NCI-H1436 treated with DMSO at 0.1 percent for 48 hours (cell line): ENCODE data around the gene CSGALNACT2.

Experiments
- DNase-seq: peaks from one replicate; lab custom pipeline; 2025; lab: John Stamatoyannopoulos, UW

CSGALNACT2 gene

DNA sequence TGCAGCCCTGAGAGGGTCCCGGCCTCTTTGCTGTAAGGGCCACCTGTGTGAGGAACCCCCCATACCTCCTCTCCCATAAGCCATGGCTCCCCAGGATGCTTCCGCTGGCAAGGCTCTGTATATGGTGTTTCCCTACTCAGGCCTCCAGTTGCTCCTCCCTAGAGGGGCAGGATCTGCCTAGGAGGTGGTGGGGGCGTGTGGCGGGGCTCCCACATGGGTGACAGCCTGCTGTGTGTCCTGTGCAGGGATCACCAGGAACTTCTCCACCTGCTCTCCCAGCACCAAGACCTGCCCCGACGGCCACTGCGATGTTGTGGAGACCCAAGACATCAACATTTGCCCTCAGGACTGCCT lies 25.7 kb upstream of the CSGALNACT2 start:
- DNase-seq = no peak

DNA sequence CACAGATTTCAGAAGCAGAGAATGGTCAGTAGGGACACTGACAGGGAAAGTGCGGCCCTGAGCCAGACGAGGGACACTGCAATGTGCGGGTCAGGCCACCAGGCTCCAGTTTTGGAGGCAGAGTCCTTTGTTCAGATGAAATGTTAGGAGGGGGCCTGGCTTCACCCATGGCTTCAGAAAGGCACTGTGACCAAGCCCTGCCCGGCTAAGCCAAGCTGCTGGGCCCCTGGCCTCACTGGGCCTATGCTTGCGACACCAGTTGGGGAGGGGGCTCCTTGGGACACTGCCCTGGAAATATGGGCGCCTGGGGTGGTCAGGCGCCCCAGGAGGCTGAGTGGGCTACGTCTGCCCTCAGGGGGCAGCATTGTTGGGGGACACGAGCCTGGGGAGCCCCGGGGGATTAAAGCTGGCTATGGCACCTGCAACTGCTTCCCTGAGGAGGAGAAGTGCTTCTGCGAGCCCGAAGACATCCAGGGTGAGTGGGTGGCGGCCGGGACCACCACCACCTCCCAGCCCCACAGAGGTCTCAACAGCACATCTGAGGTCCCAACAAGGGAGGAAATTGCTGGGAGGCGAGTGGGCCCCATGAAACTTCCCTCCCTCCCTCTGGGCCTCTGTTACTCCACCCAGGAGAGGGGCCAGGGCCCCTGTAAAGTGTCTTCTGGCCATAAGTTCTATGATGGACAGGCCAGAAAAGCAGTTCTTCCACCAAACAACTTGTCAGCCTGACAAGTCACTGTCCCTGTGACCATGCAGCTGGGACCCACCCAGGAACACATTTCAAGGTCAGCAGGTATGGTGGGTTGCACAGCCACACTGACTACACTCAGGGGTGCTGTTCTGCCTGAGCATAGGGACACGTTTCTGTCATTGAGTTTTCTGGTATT lies 24.8 kb upstream of the CSGALNACT2 start:
- no peak for DNase-seq

DNA sequence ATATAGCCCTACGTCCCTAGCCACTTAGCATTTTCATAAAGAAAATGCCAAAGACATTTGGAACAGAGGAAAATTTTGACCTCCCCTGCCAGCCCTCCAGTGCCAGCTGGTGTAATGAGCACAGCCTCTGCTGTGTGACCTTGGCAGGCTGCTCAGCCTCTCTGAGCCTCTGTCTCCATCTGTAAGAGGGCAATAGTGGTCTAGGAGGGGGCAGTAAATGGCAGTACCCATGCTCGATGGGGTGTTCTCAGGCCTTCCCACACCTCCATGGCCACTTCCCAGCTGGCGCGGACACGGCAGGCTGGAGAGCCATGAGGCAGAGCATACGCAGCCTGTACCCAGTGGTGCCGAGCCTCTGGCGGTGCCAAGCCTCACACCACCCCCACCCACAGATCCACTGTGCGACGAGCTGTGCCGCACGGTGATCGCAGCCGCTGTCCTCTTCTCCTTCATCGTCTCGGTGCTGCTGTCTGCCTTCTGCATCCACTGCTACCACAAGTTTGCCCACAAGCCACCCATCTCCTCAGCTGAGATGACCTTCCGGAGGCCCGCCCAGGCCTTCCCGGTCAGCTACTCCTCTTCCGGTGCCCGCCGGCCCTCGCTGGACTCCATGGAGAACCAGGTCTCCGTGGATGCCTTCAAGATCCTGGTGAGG lies 24.0 kb upstream of the CSGALNACT2 start:
- no peak for DNase-seq

DNA sequence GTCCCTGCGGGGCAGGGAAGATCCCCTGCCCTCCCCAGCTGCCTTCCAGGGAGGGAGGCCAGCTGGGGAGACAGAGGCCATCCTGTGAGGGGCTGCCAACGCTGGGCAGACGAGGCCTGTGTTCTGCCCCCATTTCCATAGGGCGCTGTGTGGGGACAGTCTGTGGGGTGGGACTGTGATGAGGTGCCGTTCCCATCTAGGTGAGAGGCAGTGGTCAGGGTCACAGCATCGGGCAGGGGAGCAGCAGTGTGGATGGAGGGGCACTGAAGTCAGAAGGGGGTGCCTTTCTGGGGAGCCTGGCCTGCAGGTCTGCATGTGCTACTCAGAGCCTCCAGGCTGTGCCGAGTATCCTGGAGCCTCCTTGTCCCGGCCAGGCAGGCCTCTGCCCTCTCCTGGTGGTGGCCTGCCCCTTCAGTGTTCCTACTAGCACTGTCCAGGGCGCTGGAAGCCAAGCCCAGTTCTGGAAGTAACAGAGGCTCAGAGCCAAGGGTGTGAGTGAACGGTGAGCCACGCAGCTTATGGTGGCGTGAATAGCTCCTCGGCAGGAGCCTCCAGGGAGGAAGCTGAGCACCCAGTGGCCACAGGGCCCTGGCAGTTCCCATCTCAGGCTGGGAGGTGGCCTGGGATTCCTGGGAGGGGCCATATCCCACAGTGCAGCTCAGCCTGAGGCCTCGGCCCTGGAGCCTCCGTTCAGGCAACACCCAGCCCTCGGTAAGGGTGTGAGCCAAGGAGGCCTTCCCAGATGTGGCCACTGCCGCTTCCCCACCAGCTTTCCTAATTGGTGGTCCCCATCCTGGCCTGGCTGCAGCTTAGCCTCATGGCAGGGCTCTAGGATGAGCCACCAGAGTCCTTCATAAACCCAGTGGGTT lies 23.3 kb upstream of the CSGALNACT2 start:
- no peak for DNase-seq

DNA sequence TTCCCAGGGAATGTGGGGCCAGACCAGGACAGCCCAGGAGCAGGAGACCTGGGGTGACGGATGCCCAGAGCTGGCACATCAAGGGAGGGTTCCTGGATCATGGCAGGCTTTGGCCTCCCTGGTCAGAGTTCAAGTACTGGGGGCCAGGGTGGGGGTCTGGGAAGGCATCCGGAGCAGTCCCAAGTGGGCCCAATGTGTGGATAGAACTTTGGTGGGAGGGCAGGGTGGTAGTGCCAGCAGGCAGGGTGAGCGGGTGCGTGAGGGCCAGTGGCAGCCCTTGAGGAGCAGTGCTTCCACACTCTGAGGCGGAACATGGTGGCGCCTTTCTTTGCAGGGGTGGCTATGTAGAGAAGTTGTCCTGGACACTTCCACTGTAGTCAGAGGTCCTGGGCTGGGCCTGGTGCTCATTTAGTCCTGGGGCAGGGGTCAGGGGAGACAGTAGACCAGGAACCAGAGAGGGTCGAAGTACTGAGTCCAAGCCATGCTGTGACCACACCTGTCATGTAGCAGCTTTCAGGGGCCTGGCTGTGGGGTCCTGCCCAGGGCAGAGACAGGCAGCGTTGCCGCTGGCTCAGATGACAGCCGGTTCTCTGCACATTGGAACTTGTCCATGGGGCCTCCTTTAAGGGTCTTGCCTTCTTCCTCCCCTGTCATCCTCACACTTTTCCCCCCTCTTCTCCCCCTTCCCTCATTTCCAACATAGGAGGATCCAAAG lies 22.2 kb upstream of the CSGALNACT2 start:
- no peak for DNase-seq

DNA sequence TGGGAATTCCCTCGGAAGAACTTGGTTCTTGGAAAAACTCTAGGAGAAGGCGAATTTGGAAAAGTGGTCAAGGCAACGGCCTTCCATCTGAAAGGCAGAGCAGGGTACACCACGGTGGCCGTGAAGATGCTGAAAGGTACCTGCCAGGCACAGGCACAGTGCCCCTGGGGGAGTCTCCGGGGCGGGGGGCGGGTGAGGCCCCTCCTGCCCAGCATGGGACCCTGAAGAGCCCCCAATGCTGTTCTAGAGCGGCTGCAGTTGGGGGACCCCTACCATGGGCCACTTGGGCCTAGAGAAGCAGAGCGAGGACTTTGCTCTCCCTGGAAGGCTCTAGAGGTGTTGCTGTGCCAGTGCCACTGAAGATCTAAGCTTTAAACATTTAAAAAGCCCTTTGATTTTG lies 21.6 kb upstream of the CSGALNACT2 start:
- no peak for DNase-seq

DNA sequence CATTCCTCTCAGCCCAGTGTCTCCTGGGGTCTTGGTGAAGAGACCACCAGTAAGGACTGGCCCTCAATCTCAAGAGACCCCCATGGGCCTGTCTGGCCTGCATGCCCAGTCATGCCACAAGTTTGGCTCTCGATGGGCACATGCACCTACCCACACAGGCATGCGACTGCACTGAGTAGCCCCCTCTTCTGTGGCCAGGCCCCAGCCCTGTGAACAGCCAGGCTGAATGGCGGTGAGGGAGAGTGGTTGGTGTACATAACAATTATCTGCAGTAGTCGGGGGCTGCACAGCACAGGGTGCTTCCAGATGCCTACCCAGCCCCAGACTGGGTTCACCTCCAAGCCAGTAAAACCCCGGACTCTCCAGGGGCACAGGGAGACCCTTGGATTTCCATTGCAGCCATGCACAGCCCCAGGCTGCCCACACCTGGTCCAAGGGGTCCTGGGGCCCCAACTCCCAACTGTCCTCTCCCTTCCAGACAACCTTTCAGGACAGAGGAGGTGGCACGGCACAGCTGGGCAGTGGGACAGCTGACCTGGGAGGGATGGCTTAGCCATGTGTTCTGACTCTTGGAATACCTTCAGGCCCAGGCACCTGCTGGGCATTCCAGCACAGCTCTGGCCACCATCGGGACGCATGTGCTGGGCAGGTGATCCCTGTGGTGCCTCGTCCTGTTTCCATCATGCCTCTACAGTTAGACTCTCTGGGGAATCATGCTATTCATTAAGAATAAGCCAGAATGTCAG lies 21.0 kb upstream of the CSGALNACT2 start:
- no peak for DNase-seq

DNA sequence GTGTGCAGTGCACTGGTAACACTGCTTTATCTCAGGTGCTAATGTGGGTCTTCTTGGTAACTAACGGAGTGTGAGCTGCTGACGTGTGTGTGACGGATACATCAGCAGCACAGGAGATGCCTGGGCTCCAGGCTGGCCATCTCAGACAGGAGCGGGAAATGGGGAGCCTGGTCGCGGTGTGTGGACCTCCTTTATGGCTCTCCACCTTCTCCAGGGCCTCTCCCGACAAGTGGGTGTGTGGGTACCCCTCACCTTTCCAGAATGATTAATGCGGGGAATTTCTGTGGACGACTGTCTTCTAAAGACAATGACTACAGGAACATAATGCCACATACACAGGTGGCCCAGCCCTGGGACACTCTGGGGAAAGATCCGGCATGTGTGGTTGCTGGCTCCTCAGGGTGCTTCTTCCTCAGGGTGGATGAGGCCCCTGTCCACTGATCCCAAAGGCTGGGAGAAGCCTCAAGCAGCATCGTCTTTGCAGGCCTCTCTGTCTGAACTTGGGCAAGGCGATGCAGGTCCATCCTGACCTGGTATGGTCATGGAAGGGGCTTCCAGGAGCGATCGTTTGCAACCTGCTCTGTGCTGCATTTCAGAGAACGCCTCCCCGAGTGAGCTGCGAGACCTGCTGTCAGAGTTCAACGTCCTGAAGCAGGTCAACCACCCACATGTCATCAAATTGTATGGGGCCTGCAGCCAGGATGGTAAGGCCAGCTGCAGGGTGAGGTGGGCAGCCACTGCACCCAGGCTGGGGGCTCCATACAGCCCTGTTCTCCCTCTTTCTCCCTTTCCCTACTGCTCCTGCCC lies 20.3 kb upstream of the CSGALNACT2 start:
- DNase-seq = no peak

DNA sequence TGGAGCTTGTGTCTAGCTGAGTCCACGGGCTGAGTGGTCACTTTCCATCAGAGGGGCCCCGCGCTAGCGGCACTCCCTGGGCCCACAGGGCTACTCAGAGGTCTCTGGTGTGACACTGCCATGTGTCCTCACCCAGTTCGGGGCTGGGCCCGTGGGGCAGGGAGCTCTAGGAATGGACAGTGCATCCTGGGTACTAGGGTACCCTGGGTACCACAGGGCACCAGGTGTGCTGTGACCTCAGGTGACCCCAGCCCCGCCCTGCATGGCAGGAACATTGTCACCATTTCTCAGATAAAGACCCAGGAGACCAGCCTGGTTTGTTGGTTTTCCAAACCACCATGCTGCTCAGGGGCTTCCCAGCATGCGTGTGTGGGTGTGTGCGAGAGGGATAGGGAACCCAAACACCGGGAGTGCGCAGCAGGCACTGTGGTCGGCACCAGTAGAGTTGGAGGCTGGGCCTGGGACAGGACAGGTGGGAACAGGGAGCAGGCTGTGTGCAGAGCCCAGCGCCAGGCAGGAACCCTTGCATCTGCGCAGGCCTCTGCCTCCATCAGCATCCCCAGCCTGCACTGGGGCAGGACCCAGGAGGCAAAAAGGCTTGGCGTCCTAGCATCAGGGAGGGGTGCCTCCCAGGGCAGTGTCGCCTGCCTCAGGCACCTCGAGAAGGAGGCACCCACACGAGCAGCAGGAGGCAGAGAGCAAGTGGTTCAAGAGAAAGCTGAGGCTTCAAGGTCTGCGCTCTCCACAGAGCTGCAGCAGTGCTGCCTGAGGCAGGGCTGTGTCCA lies 19.4 kb upstream of the CSGALNACT2 start:
- DNase-seq = no peak

DNA sequence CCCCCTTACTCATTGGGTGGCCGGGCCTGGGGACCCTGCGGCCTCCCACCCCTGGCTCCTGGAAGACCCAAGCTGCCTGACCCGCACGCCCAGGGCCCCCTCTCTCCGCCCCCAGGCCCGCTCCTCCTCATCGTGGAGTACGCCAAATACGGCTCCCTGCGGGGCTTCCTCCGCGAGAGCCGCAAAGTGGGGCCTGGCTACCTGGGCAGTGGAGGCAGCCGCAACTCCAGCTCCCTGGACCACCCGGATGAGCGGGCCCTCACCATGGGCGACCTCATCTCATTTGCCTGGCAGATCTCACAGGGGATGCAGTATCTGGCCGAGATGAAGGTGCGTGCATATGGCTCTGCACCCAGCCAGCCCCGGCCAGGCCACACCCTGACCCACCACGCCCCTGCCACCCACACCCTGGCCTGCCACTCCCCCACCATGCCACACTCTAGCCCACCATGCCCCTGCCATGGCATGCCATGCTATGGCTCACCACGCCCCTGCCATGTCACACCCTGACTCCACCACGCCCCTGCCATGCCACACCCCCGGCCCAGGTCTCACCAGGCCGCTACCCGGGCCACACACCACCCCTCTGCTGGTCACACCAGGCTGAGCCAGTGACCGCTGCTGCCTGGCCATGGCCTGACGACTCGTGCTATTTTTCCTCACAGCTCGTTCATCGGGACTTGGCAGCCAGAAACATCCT lies 18.7 kb upstream of the CSGALNACT2 start:
- DNase-seq = no peak

DNA sequence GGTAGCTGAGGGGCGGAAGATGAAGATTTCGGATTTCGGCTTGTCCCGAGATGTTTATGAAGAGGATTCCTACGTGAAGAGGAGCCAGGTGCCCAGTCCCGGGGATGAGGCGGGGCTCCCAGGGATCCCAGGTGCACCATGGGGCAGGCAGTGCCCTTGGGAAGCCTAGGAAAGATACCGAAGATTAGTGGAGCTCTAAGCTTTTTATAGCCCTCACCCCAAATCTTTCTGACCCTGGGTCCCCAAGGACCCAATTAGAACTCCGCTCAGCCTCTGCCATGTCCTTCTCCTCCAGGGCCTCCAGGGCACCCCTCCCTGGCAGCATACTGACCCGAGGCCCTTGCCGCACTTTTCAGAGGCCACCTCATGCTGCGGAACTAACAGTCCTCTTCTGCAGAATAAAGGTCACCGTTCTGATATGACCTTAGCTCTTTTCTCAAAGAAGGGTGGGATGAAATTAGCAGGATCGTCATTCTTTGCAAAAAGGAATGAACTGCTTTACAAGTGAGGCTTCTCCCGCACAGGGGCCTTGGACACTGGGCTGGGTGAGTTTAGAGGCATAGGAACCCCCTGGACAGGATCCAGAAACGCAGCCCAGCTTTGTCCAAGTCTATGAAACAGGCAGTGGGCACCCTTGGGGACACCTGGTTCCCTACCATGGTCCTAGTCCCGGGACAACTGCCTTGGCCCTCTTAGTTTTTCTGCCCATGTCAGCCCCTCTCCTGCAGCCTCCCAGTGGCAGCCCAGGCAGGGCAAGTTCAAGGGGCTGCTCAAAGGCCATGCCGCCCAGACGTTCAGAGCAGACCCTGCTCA lies 17.9 kb upstream of the CSGALNACT2 start:
- no peak for DNase-seq

DNA sequence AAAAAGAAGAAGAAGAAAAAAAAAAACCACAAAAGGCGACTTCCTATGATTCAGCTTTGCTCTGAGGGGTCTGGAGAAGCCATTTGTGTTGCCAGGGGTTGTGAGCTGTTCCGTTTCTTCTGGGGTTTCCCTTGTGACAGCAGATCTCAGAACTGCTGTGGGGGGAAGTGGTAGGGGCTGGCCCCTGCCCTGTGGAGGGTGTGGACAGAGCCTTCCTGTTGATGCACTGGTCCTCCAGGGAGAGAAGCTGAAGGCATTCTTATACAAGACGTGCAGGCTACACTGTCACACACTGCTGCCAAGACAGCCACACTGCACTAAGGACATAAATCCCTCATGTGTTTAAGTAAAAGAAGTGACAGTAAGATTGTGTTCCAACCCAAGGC lies 17.3 kb upstream of the CSGALNACT2 start:
- DNase-seq = no peak

DNA sequence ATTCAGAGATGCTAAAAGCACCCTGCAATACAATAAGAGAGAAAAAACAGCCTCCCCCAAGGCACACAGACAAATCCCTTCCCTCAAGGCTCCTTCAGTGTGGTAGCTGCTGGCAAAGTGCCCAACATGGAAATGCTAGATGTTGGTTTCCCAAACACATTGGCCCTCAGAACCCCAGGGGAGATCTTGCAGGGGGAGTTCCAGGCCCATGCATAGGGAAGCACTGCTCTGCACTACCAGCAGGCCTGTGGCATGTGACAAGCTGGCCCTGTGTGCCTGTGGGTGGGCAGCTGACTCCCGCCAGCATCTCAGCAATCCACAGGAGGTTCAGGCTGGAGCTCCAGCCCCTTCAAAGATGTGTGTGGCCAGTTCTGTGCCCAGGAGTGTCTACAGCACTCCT lies 16.8 kb upstream of the CSGALNACT2 start:
- DNase-seq = no peak

DNA sequence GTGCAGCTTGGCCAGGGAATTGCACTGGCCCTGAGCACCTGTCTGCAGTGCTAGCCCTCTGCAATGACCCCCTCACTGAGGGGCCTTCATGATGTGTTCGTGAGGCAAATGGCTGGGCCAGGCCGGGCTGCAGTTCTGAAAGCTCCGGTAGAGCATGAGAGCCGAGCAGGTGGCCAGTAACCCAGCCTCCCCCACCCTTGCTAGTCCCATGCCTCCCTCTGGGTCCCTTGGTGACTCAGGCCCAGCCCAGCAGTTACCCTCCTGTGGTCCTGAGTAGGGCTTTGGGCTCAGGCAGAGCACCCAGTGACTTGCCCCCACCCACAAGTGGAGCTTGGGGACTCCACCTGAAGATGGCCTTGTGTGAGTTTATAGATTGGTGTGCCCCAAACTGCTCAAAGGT lies 16.1 kb upstream of the CSGALNACT2 start:
- DNase-seq = no peak

DNA sequence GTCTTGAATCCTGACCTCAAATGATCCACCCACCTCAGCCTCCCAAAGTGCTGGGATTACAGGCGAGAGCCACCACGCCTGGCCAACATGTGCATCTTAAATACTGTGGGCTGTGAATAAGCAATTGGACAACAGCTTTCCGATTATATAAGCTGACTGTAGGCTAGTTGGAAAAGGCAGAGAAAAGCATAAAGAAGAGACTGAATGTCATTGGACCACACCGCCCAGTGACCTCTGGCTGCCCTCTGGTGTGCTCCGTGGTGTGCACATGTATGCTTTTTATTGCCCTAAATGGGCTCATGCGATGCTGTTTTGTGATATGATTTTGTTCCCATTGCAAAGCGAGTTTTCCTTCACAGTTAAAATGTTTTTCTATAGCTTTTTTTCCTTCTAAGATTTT lies 15.4 kb upstream of the CSGALNACT2 start:
- DNase-seq = no peak

DNA sequence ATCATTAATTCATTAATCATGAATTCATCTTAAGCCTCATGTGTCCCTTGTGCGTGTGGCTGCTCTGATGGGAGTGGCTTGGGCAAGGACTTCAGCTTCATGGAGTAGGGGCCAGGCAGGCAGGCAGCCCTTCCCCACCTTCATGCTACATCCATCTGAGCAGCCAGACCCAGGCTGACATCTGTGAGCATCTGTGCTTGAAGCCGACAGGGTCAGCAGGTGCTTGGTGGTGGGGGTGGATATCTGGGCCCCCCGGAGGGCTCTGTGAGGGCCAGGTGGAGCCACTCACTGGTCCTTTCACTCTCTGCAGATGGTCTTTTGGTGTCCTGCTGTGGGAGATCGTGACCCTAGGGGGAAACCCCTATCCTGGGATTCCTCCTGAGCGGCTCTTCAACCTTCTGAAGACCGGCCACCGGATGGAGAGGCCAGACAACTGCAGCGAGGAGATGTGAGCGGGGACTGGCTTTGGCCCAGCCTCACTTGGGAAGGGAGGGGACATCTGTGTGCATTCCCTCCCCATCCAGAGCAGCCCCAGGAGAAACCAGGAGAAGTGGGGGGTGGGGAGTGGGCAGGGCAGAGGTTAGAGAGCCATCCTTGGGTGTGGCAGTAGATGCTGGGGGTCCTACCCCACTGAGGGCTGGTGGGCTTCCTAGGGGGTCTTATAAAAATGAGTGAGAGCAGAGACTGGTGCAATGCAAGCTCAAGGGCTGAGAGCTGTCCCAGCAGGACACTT lies 14.7 kb upstream of the CSGALNACT2 start:
- no peak for DNase-seq

DNA sequence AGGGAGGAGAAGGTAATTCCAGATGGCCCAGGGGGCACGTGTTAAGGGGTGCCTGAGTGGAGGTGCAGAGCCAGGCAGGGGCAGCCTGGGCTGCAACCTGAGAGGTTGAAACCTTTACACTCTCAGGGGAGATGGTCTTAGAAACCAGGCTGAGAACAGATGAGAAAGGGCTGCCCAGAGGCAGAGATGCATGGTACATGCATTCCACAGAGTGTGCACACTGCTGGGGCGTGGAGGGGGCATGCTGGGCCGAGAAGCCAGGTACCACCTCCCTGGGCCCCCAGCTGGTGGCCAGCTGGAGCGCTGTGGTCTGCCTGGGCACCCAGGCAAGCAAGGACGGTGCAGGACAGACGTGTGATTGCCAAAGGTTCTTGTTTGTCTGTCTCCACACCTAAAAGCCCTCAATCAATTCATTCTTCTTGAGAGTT lies 14.1 kb upstream of the CSGALNACT2 start:
- DNase-seq = no peak
